Thoracic aorta (tissue), 2 donors: ENCODE data around the gene BCAN. TPM values are rescaled to one million over a fixed set of nuclear protein-coding genes. Genes with fewer than 3 reads are reported as not detected.

Source experiments
- ATAC-seq: fragments of 150-250 bp; one replicate; pipeline ENCODE4 v1.8.0; 2017; ENCODE audit warnings: low read depth; ENCODE audit not compliant: insufficient number of reproducible peaks, low FRiP score
- DNase-seq: peaks from one replicate; pipeline ENCODE4 v3.0.0-alpha.2; 2020; ENCODE audit warnings: low spot score
- H3K27ac ChIP-seq, 2 donors: fragments of 200-600 bp; sonication (generic); 1 replicate in 1 of 2; 2 replicates in 1 of 2; pipeline ENCODE4 v1.5.1; 2016; ENCODE audit warnings: mild to moderate bottlenecking in 2 of 2, moderate library complexity in 2 of 2
- H3K27me3 ChIP-seq: fragments of 200-600 bp; sonication (generic); replicated peaks from 2 replicates; pipeline ENCODE4 v1.6.0; 2016; ENCODE audit warnings: mild to moderate bottlenecking; ENCODE audit not compliant: insufficient read depth
- H3K36me3 ChIP-seq: fragments of 200-600 bp; sonication (generic); one replicate; pipeline ENCODE4 v1.5.1; 2016
- H3K4me1 ChIP-seq, 2 donors: fragments of 200-600 bp; sonication (generic); 1 replicate in 1 of 2; 2 replicates in 1 of 2; pipeline versions ENCODE4 v1.5.1 to v1.6.0; 2016; ENCODE audit warnings: low read depth in 2 of 2, mild to moderate bottlenecking in 1 of 2; ENCODE audit not compliant: control insufficient read depth in 1 of 2
- H3K4me3 ChIP-seq: fragments of 200-600 bp; sonication (generic); 2 replicates; pipeline ENCODE4 v1.5.1; 2016; ENCODE audit warnings: mild to moderate bottlenecking
- H3K9me3 ChIP-seq: fragments of 200-600 bp; sonication (generic); 2 replicates; pipeline ENCODE4 v1.5.1; 2016
- CTCF ChIP-seq: fragments of 200-600 bp; sonication (generic); IDR thresholded peaks from one replicate; pipeline ENCODE4 v1.5.1; 2019; ENCODE audit warnings: antibody characterized with exemption
- total RNA-seq, 2 donors: library from RNA; depleted of rRNA; stranded (reverse); fragments of >200 nt; gene quantifications; one replicate each; pipeline versions ENCODE4 v1.1.0 to v1.2.3, GENCODE V29; 2016

The BCAN gene
- total RNA-seq, 2 donors from 2014 or later, result 0.54 to 0.99 TPM

GRCh38 chr1:156594190-156594589, 47.7 kb upstream of the BCAN start:
- ATAC-seq, result no peak
- no peak overlapping the region for H3K27ac ChIP-seq
- no peak overlapping the region for H3K4me3 ChIP-seq
- no peaks in the 10 kb centered on the region for H3K9me3 ChIP-seq
- DNase-seq, result no peak
- peaks cover 7% of the 10 kb centered on the region for H3K36me3 ChIP-seq
- no peaks in the 10 kb centered on the region for H3K27me3 ChIP-seq
- peaks cover 4 to 15% of the 10 kb centered on the region in 2 donors for H3K4me1 ChIP-seq
- no peak for TF ChIP-seq CTCF

GRCh38 chr1:156595016-156595415, 46.9 kb upstream of the BCAN start:
- Histone ChIP-seq H3K36me3 (peaks cover 7% of the 10 kb centered on the region), H3K27me3 (no peaks in the 10 kb centered on the region), H3K9me3 (no peaks in the 10 kb centered on the region), H3K27ac (no peak overlapping the region), H3K4me3 (no peak overlapping the region), H3K4me1 (peaks cover 4 to 15% of the 10 kb centered on the region in 2 donors)
- no peak for DNase-seq
- TF ChIP-seq CTCF, result no peak
- ATAC-seq, result no peak

GRCh38 chr1:156596426-156596825, 45.5 kb upstream of the BCAN start:
- H3K27ac ChIP-seq, result no peak overlapping the region
- no peaks in the 10 kb centered on the region for H3K9me3 ChIP-seq
- DNase-seq (no peak), ATAC-seq (no peak)
- H3K36me3 ChIP-seq, result peaks cover 7% of the 10 kb centered on the region
- no peak overlapping the region for H3K4me3 ChIP-seq
- H3K27me3 ChIP-seq, result no peaks in the 10 kb centered on the region
- TF ChIP-seq CTCF, result no peak
- H3K4me1 ChIP-seq, result peaks cover 11 to 19% of the 10 kb centered on the region in 2 donors

GRCh38 chr1:156598125-156598524, 43.8 kb upstream of the BCAN start:
- Histone ChIP-seq H3K4me3 (no peak overlapping the region), H3K9me3 (no peaks in the 10 kb centered on the region), H3K36me3 (peaks cover 7% of the 10 kb centered on the region), H3K27me3 (no peaks in the 10 kb centered on the region), H3K27ac (no peak overlapping the region), H3K4me1 (peaks cover 7 to 16% of the 10 kb centered on the region in 2 donors)
- ATAC-seq (no peak), DNase-seq (no peak)
- TF ChIP-seq CTCF, result no peak

- H3K4me3 ChIP-seq, result no peak overlapping the region
- H3K9me3 ChIP-seq, result no peaks in the 10 kb centered on the region
- no peak for TF ChIP-seq CTCF
- H3K4me1 ChIP-seq, result peaks cover 7 to 16% of the 10 kb centered on the region in 2 donors
- ATAC-seq (no peak), DNase-seq (no peak)
- H3K27ac ChIP-seq, result no peak overlapping the region
- no peaks in the 10 kb centered on the region for H3K27me3 ChIP-seq
- H3K36me3 ChIP-seq, result peaks cover 7% of the 10 kb centered on the region
Measured at GRCh38 chr1:156598731-156599432, 43.0 kb upstream of the BCAN start.
